ENCODE results near the gene XXYLT1.

- TF ChIP-seq CTCF (IDR thresholded peaks at IDR 0.05): no peak
- TF ChIP-seq POLR2A (IDR thresholded peaks at IDR 0.05): no peak
Observed at GRCh38 chr3:195230244-195230643, 40.7 kb downstream of the XXYLT1 start.
